Fibroblast of villous mesenchyme (primary cell): ENCODE measurements around the gene PPP1R14B. TPM values are rescaled to one million over a fixed set of nuclear protein-coding genes. Genes with fewer than 3 reads are reported as not detected.

Experiments used
- DNase-seq: peaks from one replicate; pipeline ENCODE4 v3.0.0-alpha.2; 2010; ENCODE audit warnings: low read depth
- H3K4me3 ChIP-seq: 2 replicates; pipeline ENCODE4 v1.5.1; 2011; ENCODE audit warnings: low read depth, mild to moderate bottlenecking, low read length
- CTCF ChIP-seq: IDR thresholded peaks from 2 replicates; pipeline ENCODE4 v1.5.1; 2012; ENCODE audit warnings: low read depth, mild to moderate bottlenecking, low read length; ENCODE audit not compliant: insufficient read depth
- total RNA-seq: library from RNA; depleted of rRNA; stranded (reverse); fragments of >200 nt; gene quantifications from 2 replicates; pipeline ENCODE4 v1.2.3, GENCODE V29; 2012

Gene PPP1R14B
- total RNA-seq, 1 donor, result 155 TPM

DNA sequence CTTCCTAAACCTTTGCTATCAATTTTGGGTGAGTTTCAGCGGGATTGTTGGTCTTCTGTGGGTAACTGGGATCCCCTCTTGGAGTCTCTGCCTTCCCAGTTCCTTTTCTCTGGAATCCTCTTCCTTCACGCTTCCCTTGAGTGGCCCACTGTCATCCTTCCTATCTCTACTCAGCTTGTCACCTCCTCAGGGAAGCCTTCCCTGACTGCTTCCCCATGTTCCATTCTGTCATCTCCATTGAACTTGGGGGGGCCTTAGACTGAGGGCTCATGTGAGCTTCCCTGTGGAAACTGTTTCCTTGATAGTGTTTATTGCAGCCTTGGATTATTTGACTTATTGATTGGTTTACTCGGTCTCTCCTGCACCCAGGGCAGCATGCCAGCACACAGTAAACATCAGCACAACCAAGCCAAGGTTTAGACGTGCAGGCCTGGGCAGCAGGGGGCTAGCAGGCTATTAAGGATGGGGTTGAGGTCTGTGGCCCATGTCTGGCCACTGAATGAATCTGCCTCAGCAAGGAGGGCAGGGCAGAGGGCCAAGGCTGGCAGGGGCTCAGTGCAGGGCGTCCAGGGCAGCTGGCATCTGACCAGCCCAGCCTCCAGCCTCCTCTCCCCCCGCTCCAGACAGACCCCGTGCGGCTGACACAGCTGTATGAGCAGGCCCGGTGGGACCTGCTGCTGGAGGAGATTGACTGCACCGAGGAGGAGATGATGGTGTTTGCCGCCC is 28.0 kb downstream of the PPP1R14B start:
- no peak for TF ChIP-seq CTCF
- no peak for DNase-seq
- no peak overlapping the region for H3K4me3 ChIP-seq

- TF ChIP-seq CTCF, result no peak
- no peak for DNase-seq
- H3K4me3 ChIP-seq, result no peak overlapping the region
Measured at GRCh38 chr11:64216879-64217278, 29.9 kb downstream of the PPP1R14B start.

GRCh38 chr11:64211181-64211872 is 35.4 kb downstream of the PPP1R14B start:
- no peak for TF ChIP-seq CTCF
- H3K4me3 ChIP-seq, result no peak overlapping the region
- no peak for DNase-seq

- TF ChIP-seq CTCF, result no peak
- DNase-seq, result no peak
- no peak overlapping the region for H3K4me3 ChIP-seq
Measured at GRCh38 chr11:64210301-64211020, 36.3 kb downstream of the PPP1R14B start.

- no peak overlapping the region for H3K4me3 ChIP-seq
- no peak for DNase-seq
- no peak for TF ChIP-seq CTCF
Measured at GRCh38 chr11:64209563-64209843, 37.2 kb downstream of the PPP1R14B start.

- no peak for TF ChIP-seq CTCF
Measured at GRCh38 chr11:64208796-64209562, 37.8 kb downstream of the PPP1R14B start.

More at GRCh38 chr11:64208796-64209562, 37.8 kb downstream of the PPP1R14B start:
- DNase-seq, result no peak
- no peak overlapping the region for H3K4me3 ChIP-seq
